Right renal pelvis (tissue), 4 donors: Measurements from ENCODE around the gene C19orf33. TPM values are rescaled to one million over a fixed set of nuclear protein-coding genes. Genes with fewer than 3 reads are reported as not detected.
"Not testable (repeated sequence)": the region's sequence is repeated elsewhere in the genome, so short reads cannot be mapped to it uniquely, and the experiment has no call there.

Source experiments
- DNase-seq, 4 donors: peaks; one replicate each; pipeline ENCODE4 v3.0.0-alpha.2; 2013; ENCODE audit warnings: low read depth in 4 of 4, low spot score in 3 of 4, missing footprints in 1 of 4
- polyA plus RNA-seq, 4 donors: library from polyadenylated mRNA; unstranded; fragments of 120-200 nt; gene quantifications; one replicate each; pipeline ENCODE4 v1.2.1, GENCODE V29; 2013; ENCODE audit not compliant: insufficient read length in 4 of 4

Gene C19orf33
- 10 to 100 TPM in 1 of 4 donors, 1 to 10 TPM in 3; 6.1 to 10.1 (median 8.8) TPM for polyA plus RNA-seq

DNA sequence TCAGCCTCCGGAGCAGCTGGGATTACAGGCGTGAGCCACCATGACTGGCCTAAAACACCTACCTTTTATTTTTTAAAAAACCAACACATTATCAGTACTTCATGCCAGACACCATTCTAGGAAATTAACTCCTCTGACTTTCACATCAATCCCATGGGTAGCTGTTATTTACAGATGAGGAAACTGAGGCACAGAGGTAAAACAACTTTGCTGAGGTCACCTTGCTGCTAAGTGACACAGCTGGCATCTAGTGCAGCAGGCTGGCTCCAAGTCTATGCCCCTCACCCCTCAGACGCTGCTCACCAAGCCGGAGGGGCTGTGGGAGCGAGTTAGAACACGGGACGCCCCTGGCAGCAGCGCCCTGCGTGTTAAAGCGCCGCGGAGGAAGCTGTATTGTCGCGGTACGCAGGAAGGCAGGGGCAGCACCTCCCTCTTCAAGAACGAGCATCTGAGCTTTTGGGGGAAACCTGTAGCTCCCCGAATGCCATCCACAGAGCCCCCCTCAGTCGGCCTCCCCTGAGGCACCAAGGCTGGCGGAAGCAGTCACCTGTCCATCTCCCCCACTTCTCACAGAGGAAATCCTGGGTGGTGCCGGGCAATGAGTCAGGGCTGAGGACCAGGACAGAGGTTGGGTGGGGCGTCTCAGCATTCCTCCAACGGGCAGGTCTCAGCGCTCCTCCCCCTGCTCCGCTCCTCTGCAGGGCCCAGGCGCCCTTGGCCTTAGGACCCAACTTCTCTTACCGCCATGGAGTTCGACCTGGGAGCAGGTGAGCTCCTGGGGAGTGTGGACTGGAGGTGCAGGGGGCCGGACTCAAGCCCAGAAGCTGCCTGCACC lies at the start of gene C19orf33:
Gene C19orf33 (plus strand): TSS at position 735 of the 835 bp plus-strand sequence. CDS start 11 bp downstream, at position 746.
- DNase-seq, result no peak

DNA sequence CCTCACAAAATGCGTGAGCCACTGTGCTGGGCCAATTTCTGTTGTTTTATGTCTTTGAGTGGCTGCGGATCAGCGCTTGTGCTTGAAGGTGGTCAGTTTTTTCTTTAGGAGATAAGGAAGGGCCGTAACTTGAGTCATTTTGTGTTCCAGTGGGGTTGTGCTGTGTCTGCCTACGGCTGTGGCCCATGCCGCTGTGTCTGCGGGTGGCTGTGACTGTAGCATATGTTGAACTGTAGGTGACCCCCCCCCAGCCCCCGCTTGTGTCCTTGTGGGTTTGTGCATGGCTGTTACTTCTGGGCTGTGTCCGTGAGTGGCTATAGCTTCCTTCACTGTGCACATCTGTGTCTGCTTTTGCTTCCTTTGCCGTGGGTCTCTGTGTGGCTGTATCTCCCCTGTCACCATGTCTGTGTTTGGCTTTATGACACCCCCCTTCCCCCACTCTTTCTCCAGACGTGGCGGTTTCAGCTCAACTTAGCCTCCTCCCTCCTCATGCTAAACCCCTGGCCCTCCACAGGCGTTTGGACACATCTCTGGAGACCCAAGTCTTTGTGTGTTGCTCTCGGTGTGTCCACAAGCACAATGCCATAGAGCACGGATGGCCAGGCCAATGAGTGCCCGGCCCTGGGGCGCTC lies 48.6 kb upstream of the C19orf33 start:
- DNase-seq, result no peak

- not testable (repeated sequence) for DNase-seq
Observed at GRCh38 chr19:38261942-38262341, 42.1 kb upstream of the C19orf33 start.

GRCh38 chr19:38262585-38263268 lies 41.3 kb upstream of the C19orf33 start:
- no peak for DNase-seq

DNA sequence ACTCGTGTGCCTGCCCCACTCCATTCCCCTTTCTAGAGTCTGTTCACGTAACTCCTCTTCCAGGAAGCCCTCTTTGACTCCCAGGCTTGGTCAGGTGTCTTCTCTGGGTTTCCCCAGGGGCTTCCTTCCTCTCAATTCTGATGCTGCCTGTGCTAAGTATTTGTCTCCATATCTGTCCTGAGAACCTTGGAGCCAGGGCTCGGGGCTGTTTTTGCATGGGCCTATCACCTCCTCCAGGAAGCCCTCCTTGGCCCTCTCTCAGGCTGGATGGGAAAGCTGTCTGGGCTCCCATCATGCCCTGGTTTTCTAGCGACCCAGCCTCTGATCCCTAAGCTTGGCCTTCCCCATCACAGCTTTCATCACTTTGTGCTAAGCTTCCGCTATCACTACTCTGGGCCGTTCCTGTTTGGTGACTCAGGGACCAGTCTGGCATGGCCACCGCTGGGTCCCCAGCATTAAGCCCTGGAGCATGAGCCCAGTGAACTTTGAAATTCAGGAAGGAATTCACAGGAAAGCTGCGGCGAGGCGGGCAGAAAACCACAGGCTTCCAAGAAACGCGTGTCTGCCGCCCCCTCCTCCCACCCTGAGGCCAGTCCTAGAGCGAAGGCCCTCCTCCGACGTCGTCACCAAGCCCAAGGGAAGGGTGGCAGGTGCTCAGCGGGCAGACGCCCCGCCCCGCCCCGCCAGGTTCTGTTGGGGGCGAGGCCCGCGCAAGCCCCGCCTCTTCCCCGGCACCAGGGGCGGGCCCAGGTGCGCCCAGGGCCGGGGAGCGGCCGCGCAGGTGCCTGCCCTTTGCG lies 40.2 kb upstream of the C19orf33 start:
- DNase-seq, result no peak

DNA sequence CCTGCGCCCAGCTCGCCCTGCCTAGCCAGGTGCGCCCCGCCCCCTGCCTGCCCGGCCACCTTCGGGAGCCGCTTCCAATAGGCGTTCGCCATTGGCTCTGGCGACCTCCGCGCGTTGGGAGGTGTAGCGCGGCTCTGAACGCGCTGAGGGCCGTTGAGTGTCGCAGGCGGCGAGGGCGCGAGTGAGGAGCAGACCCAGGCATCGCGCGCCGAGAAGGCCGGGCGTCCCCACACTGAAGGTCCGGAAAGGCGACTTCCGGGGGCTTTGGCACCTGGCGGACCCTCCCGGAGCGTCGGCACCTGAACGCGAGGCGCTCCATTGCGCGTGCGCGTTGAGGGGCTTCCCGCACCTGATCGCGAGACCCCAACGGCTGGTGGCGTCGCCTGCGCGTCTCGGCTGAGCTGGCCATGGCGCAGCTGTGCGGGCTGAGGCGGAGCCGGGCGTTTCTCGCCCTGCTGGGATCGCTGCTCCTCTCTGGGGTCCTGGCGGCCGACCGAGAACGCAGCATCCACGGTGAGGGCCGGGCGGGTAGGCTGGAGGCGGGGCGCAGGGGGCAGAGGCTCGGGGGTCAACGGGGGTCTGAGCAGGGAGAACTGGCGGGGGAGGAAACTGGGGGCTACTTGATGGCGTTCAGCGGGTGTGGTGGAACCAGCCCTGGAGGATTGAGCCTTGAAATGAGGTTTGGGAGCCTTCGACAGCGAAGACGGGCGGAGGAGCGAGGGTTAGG lies 39.4 kb upstream of the C19orf33 start, which contains the start of gene SPINT2:
Gene SPINT2 (plus strand): TSS at position 88 of the 727 bp plus-strand sequence. CDS start 320 bp downstream, at position 408.
- no peak for DNase-seq

GRCh38 chr19:38265213-38265861 lies 38.7 kb upstream of the C19orf33 start:
- DNase-seq, result no peak

- DNase-seq, result no peak
Observed at GRCh38 chr19:38265921-38266429, 38.1 kb upstream of the C19orf33 start.

DNA sequence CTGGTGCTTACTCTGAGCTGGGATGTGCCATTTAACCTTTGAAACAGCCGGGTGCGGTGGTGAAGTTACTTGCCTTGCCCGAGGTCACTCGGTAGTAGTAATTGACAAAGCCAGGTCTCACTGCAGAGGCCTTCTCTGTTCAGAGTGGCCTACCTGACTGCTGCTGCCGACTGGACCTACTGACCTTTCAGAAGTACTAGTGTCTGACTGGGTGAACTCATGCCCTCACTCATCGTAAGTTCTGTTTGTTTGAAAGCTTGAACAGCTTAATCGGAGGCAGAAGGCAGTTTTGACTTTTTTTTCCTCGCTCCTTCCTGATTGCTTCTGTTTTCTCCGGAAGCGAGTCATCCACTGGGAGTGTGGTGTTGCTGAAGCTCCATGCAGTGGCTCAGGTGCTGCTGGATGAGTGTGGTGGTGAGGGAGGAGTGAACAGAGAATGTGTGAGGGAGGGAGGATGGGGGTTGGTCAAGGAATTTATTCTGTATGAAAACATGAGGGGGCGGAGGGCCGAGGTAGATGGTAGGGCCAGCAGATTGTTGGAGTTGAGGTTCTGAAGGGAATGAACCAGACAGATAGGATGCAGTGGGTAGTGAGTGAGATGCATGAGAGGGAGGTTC lies 37.0 kb upstream of the C19orf33 start:
- DNase-seq, result no peak

- no peak for DNase-seq
Observed at GRCh38 chr19:38267761-38268483, 36.1 kb upstream of the C19orf33 start.

DNA sequence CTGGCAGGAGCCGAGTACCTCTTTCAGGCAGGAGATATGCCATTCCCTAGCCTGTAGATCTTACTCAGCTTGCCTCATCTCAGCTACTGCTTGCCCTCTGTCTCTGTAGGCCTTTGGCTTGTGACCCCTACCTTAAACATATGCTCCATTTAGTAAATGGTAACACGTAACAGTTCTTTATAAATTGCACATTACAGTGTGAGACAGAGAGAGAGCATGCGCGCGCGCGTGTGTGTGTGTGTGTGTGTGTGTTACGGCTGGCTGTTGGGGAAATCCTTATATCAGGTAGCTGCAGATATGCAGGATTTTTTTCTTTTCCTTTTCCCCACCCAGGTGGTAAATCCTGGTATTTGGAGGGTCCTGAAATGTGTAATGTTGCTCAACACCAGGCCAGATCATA lies 35.5 kb upstream of the C19orf33 start:
- no peak for DNase-seq

DNA sequence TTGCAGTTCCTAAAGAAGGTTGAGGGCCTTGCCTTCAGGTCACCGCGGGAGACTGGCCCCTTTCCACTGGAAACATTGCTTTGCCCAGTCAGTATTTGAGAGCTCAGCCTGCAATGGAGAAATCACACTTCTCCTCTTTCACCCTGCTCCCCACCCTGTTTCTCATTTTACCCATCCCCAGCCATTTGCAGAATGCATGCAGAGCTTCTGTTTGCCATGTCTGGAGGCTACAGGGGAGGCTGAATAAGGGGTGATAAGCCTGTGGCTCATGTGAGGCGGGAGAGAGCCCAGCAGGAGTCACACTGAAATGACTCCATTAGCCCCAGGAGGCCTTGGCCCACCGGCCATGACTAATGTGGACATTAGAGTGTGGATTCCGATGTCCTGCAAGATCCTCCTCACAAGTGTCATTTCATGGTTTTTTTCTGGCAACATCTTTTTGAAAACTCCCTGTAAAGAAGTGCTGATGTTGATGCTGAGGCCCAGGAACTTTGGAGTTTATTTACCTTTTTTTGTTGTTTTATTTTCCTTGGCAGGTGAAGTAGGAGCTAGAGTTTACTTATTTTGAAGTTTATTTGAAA lies 33.4 kb upstream of the C19orf33 start:
- no peak for DNase-seq

DNA sequence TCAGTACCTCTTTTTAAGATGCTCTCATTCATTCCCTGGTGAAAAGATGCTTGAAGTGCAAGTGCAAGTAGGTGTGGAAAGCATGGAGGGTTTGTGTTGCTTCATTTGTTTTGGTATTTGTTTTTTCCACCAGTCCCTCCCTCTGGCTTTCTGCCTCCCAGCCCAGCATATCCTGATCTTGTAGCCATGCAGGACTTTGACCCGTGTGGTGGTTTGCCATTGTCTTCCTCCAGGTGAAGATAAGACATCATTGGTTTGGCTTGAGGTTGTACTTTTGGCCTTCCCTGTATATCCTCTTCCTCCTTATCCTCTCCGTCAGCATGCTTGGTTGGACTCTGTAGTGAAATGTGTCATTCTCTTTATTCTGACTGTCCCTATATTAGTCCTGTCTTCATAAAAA lies 30.6 kb upstream of the C19orf33 start:
- no peak for DNase-seq

GRCh38 chr19:38274739-38275138 lies 29.3 kb upstream of the C19orf33 start:
- DNase-seq, result no peak

DNA sequence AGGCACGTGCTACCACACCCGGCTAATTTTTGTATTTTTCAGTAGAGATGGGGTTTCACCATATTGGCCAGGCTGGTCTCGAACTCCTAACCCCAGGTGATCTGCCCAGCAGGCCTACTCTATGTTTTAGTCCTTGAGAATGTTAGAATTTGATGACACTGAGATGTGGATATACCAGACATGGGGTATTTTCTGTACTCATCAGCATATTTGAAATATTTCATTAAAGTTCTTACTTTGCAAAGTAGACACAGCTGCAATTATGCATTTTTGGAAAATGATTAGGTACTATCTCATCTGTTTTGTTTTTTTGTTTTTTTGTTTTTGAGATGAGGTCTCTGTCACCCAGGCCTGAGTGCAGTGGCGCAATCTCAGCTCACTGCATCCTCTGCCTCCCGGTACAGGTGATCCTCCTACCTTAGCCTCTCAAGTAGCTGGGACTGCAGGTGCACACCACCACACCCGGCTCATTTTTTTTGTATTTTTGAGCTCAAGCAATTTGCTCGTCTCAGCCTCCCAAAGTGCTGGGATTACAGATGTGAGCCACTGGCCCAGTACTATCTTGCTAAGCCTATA lies 27.0 kb upstream of the C19orf33 start:
- no peak for DNase-seq

DNA sequence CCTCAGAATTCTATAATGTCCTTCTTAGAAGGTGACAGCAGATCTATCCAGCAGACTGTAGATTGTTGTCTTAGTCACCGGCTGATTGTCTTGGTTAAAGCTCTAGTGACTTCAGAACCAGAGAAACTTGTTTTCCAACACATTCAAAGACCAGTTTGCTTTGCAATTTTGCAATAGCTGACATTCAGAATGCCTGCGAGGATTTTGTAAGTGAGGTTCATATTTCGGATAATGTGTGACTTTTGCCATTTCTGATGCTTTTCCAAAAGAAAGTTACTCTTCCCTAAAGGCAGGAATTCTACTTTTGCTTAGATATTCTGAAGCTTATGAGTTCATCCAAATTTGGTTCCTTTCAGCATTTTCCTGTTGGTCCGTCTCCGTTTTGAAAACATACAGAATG lies 26.5 kb upstream of the C19orf33 start:
- DNase-seq, result no peak

GRCh38 chr19:38277969-38278680 lies 25.9 kb upstream of the C19orf33 start:
- no peak for DNase-seq
